Measurements from ENCODE around the gene PLD5.

PLD5 gene

DNA sequence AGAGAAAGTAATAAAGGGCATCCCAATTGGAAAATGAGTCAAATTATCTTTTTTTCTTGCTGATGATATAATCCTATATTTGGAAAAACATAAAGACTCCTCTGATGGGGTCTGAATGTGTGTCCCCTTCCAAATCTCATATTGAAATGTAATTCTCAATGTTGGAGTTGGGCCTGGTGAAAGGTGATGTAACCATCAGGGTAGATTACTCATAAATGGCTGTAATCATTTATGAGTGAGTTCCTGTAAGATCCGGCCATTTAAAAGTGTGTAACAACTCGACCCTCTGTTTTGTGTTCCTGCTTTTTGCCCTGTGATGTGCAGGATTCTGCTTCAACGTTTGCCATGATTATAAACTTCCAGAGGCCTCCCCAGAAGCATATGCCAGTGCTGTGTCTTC is 481.3 kb downstream of the PLD5 start:
- no peak overlapping the region for H3K4me3 ChIP-seq (ENCODE audit: low read depth, low read length)
- no peak for TF ChIP-seq CTCF (conservative IDR thresholded peaks at IDR 0.05; ENCODE audit: low read depth, low read length)
- DNase-seq (ENCODE audit: low read depth) = no peak

GRCh38 chr1:242034392-242034791 is 490.1 kb downstream of the PLD5 start:
- H3K4me3 ChIP-seq (ENCODE audit: low read depth, low read length) = no peak overlapping the region
- TF ChIP-seq CTCF (conservative IDR thresholded peaks at IDR 0.05; ENCODE audit: low read depth, low read length) = no peak
- no peak for DNase-seq (ENCODE audit: low read depth)

DNA sequence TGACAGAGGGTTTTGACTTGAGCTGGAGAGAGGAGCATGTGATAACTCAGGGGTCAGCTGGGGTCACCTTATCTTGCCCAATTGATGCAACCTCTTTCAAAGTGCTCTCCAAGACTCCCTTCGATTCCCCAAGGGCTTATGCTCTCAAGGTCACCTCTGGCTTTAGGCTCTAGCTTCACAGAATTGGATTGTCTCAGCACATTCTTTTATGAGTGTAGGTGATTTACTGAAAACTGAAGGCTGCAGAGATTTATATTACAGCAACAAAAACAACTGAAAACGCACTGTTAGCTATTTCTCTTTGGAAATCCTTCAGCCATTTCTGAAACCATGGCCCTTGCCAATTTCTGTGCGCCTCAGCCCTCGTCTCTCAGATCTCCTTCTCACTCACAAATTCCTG is 491.1 kb downstream of the PLD5 start:
- TF ChIP-seq CTCF (conservative IDR thresholded peaks at IDR 0.05; ENCODE audit: low read depth, low read length) = no peak
- DNase-seq (ENCODE audit: low read depth) = no peak
- H3K4me3 ChIP-seq (ENCODE audit: low read depth, low read length) = no peak overlapping the region
